Measurements from ENCODE around the gene PSMB7. TPM values are rescaled to one million over a fixed set of nuclear protein-coding genes. Genes with fewer than 3 reads are reported as not detected.

PSMB7 gene
- total and polyA plus RNA-seq, 2 of the 8 experiments (the other 6 are each of a cell fraction or from before 2014, with no cell fraction given), result 222 to 357 TPM

DNA sequence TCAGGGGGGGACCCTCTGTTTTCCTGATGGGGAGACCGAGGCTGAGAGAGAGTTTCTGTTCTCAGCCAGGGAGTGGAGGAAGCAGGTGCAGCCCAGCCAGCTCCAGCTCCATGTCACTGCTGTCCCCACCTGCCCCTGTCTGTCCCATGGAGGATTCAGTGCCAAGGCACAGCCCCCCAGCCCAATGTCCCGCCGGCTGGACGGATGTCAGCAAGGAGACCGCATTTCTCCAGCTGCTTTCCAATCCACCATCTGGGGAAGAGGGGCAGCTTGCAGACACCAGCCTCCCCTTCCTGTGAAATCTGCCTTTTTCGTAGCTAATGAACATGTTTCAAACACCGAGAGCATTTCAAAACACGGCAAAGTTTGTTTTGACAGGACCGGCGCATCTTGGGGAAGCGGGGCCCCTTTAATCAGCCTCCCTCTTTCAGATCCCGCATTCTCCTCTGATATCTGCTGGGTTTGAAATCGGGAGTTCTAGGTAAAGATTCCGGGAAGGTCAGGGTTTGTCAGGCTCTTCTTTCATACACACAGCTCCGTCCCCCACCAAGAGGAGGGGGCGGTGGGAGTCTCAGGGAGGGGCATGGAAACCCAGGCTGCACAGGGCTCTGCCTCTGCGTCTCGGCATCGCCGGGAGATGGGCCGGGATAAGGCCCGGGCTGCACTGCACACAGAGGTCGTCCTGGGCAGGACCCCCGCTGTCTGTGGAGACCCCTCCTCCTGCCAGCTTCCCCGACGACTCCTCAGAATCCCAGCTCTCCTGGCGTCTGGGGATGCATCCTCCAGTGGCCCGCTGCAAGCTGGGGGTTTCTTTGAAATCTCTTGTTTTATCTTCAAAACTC lies 82.7 kb downstream of the PSMB7 start (continued):
- TF ChIP-seq RAD21 (IDR thresholded peaks at IDR 0.05 in 1 of 2, conservative IDR thresholded peaks at IDR 0.05 in 1 of 2; ENCODE audit: low read depth in 2 of 2, low read length in 2 of 2) (no peak), RBBP5 (IDR thresholded peaks at IDR 0.05; ENCODE audit: borderline replicate concordance, low read depth, low read length) (no peak), SUZ12 (IDR thresholded peaks at IDR 0.05; ENCODE audit: low read length) (no peak), POU5F1 (IDR thresholded peaks at IDR 0.05; ENCODE audit: low read depth, low read length) (no peak)
- TF ChIP-seq, protein P1, sequence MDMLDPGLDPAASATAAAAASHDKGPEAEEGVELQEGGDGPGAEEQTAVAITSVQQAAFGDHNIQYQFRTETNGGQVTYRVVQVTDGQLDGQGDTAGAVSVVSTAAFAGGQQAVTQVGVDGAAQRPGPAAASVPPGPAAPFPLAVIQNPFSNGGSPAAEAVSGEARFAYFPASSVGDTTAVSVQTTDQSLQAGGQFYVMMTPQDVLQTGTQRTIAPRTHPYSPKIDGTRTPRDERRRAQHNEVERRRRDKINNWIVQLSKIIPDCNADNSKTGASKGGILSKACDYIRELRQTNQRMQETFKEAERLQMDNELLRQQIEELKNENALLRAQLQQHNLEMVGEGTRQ (IDR thresholded peaks at IDR 0.05; ENCODE audit: low read length), result no peak
- TF ChIP-seq, protein P2, sequence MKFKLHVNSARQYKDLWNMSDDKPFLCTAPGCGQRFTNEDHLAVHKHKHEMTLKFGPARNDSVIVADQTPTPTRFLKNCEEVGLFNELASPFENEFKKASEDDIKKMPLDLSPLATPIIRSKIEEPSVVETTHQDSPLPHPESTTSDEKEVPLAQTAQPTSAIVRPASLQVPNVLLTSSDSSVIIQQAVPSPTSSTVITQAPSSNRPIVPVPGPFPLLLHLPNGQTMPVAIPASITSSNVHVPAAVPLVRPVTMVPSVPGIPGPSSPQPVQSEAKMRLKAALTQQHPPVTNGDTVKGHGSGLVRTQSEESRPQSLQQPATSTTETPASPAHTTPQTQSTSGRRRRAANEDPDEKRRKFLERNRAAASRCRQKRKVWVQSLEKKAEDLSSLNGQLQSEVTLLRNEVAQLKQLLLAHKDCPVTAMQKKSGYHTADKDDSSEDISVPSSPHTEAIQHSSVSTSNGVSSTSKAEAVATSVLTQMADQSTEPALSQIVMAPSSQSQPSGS (IDR thresholded peaks at IDR 0.05; ENCODE audit: low read length), result no peak

Data from H1 (cell line).